ENCODE measurements around the gene PCGF5.
"Not testable (repeated sequence)": the region's sequence is repeated elsewhere in the genome, so short reads cannot be mapped to it uniquely, and the experiment has no call there.

Gene PCGF5

DNA sequence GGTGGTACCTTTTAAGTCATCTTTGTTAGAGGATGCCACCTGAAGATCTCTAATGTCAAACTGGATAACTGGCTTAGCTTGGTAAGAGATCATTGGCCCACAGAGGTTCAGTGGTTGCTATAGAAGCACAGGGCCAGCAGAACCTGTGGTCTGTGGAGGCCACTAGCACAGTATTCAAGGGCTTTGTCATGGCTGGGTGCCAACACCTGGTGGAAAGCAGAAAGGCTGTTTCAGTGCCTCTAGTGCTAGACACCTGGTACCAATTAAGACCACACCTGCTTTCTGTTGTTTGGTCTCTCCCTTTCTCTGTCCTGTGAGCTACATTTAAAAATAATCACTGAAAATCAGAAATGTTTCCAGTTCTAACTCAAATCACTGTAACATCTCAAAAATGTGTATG lies 10.0 kb upstream of the PCGF5 start:
- no peak for DNase-seq

GRCh38 chr10:91211675-91212074 lies 8.8 kb upstream of the PCGF5 start:
- no peak for DNase-seq

GRCh38 chr10:91214911-91215310 lies 5.6 kb upstream of the PCGF5 start:
- DNase-seq: no peak

GRCh38 chr10:91215384-91215783 lies 5.1 kb upstream of the PCGF5 start:
- no peak for DNase-seq

DNA sequence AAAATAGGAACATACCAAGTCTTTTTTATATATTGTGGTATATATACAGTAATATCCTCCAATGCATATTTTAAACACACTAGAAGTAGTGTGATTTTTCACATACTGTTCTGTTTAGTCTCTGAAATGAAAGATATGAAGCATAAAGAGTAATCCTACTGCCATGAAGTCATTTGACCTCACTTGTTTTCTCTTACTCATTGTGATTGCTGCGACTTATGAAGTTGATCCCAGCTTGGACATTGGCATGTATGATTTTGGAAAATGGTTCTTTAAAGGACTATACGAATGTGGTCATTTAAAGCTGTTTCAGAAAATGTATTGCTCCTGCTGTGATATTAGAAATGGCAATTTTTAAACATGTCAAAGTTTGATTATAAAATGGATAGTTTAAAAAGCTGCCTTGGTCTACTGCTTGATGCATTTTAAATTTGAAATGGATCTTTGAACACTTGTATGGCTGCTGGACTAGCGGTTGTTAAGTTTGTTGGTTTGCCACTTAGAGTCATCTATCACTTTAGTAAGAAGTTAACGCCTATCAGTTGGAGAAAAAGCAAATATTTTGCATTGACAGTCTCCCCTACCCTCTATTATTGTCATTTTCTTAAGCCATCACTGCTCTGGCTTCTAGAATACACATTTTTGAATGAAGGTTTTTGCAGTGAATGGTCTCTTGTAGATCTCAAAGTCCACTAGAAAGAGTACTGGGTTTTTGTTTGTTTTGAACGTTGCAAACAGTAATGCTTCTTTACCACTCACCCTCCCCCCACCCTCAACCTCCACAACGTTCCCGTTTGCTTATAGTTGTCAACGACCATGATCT lies 881 bp upstream of the PCGF5 start:
- no peak for DNase-seq

- DNase-seq: peak; percentile 23
Observed at GRCh38 chr10:91220954-91221675, 652 bp downstream of the PCGF5 start.

DNA sequence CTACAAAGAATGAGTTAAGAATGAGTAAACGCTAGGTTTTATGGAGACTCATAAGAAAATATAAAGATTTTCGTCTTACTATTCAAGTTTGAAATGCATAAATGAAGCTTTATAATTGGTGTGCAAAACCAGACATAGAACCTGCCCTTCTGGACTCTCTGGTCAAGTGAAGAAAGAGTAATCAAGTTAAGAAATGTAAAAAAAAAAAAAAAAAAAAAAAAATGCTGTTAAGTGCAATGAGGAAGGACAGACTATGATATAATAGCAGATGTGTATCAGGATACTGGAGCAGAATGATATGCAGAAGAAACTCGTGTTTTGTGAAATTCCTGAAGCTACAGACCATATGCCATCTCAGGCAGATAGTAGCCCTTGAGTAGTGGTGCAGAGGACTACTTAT lies 5.6 kb downstream of the PCGF5 start:
- no peak for DNase-seq

- DNase-seq: no peak
Observed at GRCh38 chr10:91227576-91227975, 7.1 kb downstream of the PCGF5 start.

DNA sequence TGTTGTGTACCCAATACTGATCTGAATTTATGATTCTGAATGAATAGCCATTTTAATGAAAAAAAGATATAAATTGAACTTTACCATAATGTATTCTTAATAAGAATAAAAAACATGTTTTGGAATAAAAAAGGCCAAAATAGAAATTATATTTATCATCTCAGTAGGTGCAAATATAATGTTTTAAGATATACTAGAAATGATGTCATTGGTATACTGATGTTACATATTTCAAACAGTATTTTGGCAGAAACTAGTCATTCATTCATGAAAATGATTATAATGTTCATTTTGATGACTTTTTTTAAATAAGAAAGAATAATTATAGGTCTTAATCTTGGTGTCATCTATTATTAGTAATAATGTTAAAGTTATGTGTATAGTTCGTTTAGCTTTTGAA lies 9.2 kb downstream of the PCGF5 start:
- no peak for DNase-seq

GRCh38 chr10:91238191-91238590 lies 17.7 kb downstream of the PCGF5 start:
- DNase-seq: no peak

DNA sequence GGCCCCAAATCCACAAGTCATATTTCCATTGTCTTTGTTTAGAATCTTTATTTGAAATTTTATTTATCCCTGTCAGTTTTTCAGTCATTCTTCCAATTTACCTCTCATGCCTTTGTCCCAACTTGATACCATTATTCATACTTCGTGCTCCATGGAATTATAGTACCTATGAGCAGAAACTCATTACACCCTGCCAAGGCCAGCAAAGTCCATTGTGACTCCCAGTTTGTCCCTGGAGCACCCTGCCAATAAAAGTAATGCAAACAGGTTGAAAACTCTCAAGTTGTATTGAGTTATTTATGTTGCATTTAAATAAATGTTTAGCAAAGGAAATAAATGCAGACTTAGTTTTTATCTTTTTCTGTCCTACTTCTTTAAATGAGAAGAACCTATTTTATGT lies 19.3 kb downstream of the PCGF5 start:
- no peak for DNase-seq

DNA sequence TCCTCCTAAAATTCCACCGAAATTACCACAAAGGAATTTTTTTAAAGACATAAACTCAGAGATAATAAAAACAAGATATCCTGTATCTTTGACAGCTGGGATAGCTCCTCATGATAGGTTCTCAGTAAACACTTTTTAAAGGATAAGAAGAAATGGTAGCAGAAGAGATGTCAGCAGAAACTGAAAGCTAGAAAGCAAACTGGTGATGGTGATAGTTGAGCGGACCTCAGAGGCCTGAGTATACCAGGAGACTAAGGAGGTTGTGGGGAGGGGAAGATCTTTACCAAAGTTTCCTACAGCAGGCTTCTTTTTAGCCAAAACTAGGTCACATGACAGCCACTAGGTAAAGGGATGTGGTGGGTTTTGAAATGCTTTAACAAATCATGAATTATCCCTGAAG lies 22.5 kb downstream of the PCGF5 start:
- no peak for DNase-seq

DNA sequence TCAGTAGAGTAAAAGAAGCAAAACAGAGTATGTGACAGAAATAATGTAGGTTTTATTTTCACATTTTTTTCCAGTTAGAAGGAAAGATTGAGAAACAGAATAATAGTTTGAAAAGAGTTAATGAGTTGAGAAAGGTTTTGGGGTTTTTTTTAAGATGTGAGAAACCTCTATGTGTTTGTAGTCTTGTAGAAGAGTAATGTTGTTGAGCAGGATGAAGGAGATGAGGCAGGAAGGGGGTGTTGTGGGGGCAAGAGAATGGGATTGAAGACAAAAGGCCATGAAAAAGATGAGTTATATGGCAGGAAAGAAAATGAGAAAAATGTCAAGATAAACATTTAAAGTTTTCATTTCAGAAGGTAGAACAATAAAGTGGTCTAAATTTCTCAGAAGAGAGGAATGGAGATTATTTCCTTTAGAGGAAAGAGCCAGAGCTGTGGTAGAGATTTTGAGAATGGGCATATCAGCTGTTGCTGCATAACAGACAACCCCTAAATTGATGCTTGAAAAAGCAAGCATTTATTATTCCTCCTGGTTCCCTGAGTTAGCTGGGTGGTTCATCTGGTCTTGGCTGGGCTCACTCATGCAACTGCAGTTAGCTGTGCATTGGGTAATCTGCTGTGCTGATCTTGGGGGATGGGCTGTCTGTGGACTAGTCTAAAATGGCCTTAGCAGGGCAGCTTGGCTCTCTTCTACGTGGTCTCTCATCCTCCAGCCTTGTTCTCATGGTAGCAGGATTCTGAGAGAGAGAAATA lies 27.1 kb downstream of the PCGF5 start:
- peak; percentile 25 for DNase-seq

DNA sequence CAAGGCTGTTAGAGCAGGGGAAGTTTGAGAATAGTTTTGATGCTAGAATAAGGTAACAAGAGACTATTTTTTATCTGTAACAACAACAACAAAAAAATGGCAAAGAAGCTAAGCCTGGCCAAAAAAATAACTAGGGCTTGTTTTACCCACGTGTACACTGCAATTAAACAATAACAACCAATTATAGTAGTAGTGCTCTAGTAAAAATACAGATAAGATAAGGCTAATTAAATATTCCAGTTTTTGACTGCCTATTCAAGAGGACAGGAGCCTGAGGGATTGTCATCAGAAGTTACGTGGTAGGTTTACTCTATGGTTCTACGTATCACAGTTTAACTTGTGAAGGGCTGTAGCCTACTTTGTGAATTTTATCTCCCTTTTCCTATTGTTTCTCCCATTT lies 29.2 kb downstream of the PCGF5 start:
- DNase-seq: no peak

GRCh38 chr10:91250341-91250740 lies 29.9 kb downstream of the PCGF5 start:
- DNase-seq: no peak

DNA sequence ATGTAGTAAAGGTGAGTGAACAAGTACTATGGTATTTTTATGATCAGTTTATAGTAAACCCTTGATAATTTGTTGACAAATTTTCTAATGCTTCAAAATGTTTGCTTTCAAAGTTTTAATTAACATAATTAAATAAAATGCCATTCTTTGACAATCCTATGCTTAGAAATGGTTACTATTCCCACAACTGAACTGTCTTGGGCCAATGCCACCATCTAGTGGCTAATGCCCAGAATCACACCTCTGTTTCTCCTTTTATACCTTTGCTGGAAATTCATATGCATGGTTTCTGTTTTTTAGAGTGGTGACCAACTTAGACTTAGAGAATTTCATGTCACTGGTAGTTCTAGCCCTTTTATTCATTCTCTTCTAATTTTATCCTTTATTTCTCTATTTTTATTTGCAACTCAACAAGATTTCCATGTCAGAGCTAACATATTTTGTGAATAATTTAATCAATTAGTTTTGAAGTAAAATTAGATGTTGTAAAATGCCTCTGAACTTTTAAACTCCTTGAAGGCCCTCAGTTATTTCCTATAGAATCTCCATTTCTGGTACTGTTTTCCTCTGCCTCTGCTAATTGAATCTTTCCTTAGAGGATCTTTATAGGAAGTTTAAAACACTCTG lies 31.1 kb downstream of the PCGF5 start:
- peak; percentile 84 for DNase-seq

- no peak for DNase-seq
Observed at GRCh38 chr10:91253300-91253699, 32.8 kb downstream of the PCGF5 start.

- no peak for DNase-seq
Observed at GRCh38 chr10:91257310-91257709, 36.8 kb downstream of the PCGF5 start.

GRCh38 chr10:91260417-91260816 lies 40.0 kb downstream of the PCGF5 start:
- DNase-seq: not testable (repeated sequence)

DNA sequence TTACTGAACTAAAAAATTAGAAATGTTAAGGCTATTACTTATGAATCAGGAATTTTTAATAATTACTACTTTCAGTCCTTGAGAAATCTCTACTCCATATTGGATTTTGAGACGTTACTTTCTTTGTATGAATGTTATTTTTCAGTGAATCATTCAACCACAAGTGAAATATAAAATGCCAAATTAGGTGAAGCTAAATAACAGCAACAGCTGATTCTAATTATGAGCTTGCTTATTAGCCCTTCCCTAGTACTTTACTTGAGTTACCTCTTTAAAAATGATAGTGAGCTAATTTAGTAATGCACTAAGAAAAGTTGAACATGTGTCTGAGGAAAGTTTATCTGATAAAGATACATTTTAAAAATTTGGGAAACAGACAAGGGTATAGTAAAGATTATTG lies 51.4 kb downstream of the PCGF5 start:
- no peak for DNase-seq

DNA sequence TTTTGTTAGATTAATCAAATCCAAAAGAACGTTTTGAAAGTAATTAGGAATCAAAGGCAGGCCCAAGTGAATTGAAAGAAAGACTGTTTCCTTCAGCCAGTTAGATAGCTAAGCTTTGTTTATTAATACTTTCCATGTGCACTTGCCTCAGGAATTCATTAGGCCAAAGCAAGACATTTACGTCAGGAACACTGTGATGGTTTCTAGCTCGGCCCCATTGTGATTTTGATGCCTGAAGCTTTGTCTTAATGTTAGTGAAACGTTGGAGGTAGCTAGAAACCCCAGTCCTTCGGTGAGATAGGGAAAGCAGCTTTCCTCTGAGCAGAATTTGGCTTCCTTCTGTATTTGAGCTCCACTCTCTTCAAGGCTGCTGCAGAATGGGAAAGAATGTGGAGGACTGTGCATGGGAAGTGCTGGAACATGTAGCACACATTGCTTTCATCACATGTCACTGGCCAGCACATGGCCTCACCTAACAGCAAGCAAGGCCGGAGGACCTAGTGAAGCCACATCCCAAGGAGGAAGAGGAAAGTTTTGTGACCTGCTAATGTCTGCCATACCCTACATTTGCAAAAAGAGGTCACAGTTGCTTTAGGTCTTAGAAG lies 64.1 kb downstream of the PCGF5 start:
- DNase-seq: no peak

DNA sequence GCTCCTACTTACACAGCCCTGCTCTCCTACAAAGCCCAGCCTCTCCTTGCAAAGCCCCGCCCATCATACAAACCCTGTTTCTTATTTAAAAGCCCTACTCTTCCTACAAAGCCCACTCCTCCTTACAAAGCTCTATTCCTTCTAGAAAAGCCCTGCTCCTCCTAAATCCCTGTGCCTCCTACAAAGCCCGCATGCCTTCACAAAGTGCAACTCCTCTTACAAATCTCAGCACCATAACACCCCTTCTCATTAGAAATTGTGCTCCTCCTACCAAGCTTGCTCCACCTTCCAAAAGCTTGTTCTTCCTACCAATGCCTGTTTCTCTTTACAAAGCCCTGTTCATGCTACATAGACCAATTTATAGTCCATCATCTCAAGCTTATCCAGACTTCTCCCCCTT lies 66.1 kb downstream of the PCGF5 start:
- no peak for DNase-seq

DNA sequence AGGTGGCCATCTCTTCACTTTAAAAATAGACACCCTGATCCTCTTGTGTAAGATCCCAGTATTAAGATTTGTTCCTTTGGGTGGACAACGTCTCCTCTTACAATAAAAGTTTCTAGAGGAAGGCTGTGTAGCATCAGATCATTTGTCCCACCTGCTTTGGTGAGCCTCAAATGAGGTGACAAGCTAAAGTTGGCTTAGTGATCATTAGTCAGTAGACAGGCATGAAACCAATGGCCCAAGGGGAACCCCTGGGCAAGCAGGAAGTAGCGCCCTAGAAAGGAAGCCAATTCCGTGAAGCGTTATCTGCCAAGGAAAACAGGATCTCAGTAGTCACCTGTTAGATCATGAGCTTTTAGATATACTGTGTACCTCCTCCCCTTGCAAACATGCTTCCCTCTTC lies 66.8 kb downstream of the PCGF5 start:
- no peak for DNase-seq
